Measurements from ENCODE around the gene ELOVL1.

The ELOVL1 gene

DNA sequence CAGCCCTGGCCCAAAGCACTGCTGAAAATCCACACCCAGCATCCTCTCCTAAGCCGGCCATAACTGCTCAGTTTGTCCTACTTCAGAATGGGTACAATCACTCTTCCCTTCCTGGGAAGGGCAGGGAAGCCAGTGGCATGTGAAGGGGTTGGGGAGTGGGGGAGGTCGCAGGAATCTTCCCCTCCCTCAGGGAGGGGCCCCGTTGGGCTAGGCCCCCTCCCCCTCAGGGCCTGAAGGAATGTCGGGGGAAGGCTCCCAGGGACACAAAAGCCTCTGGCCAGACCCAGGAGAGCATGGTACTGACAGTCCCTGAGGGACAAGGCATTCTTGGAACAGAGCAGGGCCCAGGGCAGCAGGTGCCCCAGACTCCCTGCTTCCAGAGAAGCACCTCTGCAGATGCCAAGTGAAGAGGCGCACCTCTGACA, 1.2 kb downstream of the ELOVL1 start:
- Histone ChIP-seq H3K9me3 (ENCODE audit: control insufficient read depth, insufficient read depth, low read length) (no peaks in the 10 kb centered on the region), H3K4me3 (ENCODE audit: low read depth, low read length) (peak overlapping the region; percentile 73), H3K27ac (ENCODE audit: low read depth, low read length) (no peak overlapping the region), H3K4me1 (ENCODE audit: control insufficient read depth, insufficient read depth, low read length) (peaks cover 20% of the 10 kb centered on the region), H3K9ac (ENCODE audit: low read depth, low read length) (no peak overlapping the region), H3K36me3 (ENCODE audit: control insufficient read depth, insufficient read depth, low read length) (peaks cover 39% of the 10 kb centered on the region), H3K27me3 (ENCODE audit: control insufficient read depth, insufficient read depth, low read length) (no peaks in the 10 kb centered on the region)

DNA sequence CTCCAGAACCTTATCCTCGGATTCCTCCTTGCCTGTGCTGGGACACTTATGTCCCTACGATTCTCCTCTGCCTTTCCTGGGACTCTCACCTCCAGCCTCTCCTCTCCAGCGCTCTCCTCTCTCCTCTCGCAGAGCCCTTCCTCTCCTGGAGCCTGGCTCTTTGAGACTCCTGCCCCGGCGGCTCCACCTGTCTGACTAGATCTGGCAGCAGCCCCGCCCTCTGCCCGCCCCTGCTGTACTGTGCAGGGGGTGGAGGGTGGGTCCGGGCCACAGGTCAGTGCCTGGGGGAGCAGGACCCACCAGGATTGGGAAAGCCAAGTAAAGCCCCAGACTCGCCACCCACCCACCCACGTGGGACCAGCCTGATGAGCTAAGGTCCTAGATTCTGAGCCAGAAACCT, 1.6 kb downstream of the ELOVL1 start:
- Histone ChIP-seq H3K4me3 (ENCODE audit: low read depth, low read length) (peak overlapping the region; percentile 73), H3K27me3 (ENCODE audit: control insufficient read depth, insufficient read depth, low read length) (no peaks in the 10 kb centered on the region), H3K36me3 (ENCODE audit: control insufficient read depth, insufficient read depth, low read length) (peaks cover 43% of the 10 kb centered on the region), H3K27ac (ENCODE audit: low read depth, low read length) (no peak overlapping the region), H3K9me3 (ENCODE audit: control insufficient read depth, insufficient read depth, low read length) (no peaks in the 10 kb centered on the region), H3K4me1 (ENCODE audit: control insufficient read depth, insufficient read depth, low read length) (peaks cover 20% of the 10 kb centered on the region), H3K9ac (ENCODE audit: low read depth, low read length) (no peak overlapping the region)

DNA sequence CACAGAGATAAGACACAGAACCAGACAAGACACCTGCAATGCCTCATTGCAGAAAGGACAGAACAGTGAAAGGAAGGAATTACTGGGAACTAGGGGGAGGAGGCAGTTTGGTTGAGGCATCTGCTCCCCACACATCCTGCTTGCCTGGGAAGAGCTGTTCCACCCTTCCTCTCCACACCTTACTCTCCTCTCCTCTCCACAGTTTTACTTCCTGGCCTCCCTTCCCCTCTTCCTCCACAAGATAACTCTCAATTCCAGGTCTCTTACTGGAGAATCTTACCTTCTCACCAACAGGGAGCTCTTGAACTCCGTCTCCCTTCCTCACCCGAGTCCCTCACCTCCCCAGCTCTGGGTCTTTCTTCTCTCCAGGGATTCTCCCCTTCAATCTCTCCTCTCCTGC, 2.1 kb downstream of the ELOVL1 start:
- Histone ChIP-seq H3K4me1 (ENCODE audit: control insufficient read depth, insufficient read depth, low read length) (peaks cover 24% of the 10 kb centered on the region), H3K9ac (ENCODE audit: low read depth, low read length) (no peak overlapping the region), H3K27ac (ENCODE audit: low read depth, low read length) (no peak overlapping the region), H3K4me3 (ENCODE audit: low read depth, low read length) (peak overlapping the region; percentile 73; the same call in 1 of the 2 replicates), H3K9me3 (ENCODE audit: control insufficient read depth, insufficient read depth, low read length) (no peaks in the 10 kb centered on the region), H3K36me3 (ENCODE audit: control insufficient read depth, insufficient read depth, low read length) (peaks cover 48% of the 10 kb centered on the region), H3K27me3 (ENCODE audit: control insufficient read depth, insufficient read depth, low read length) (no peaks in the 10 kb centered on the region)

DNA sequence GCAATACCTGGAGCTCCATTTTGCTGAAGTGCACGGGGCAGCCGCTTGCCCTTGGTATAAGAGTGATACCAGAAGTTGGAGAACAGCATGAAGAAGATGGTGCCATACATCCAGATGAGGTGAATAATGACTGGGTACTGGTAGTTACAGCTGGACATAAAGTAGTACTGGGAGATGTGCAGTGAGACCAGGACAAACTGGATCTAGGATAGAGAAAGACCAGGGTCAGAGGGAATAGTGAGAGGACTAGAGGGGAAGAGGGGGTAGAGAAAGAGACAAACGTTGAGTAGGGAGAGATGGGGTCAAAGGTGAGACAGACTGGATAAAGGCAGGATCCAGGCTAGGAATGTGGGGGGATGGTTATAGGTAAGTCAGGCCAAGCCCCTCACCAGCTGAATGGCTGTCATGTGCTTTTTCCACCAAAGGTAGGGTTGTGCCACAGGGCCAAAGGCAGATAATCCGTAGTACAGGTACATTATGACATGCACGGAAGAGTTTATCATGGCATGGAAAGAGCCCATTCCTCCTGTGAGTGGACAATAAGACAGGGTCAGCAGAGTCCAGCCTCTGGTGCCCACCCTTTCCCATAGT, 3.8 kb downstream of the ELOVL1 start:
- Histone ChIP-seq H3K9ac (ENCODE audit: low read depth, low read length) (no peak overlapping the region), H3K27me3 (ENCODE audit: control insufficient read depth, insufficient read depth, low read length) (no peaks in the 10 kb centered on the region), H3K27ac (ENCODE audit: low read depth, low read length) (no peak overlapping the region), H3K4me1 (ENCODE audit: control insufficient read depth, insufficient read depth, low read length) (peaks cover 35% of the 10 kb centered on the region), H3K36me3 (ENCODE audit: control insufficient read depth, insufficient read depth, low read length) (peaks cover 61% of the 10 kb centered on the region), H3K4me3 (ENCODE audit: low read depth, low read length) (no peak overlapping the region), H3K9me3 (ENCODE audit: control insufficient read depth, insufficient read depth, low read length) (no peaks in the 10 kb centered on the region)

- Histone ChIP-seq H3K9me3 (ENCODE audit: control insufficient read depth, insufficient read depth, low read length) (no peaks in the 10 kb centered on the region), H3K27me3 (ENCODE audit: control insufficient read depth, insufficient read depth, low read length) (no peaks in the 10 kb centered on the region), H3K27ac (ENCODE audit: low read depth, low read length) (no peak overlapping the region), H3K4me1 (ENCODE audit: control insufficient read depth, insufficient read depth, low read length) (peaks cover 30% of the 10 kb centered on the region), H3K4me3 (ENCODE audit: low read depth, low read length) (no peak overlapping the region), H3K36me3 (ENCODE audit: control insufficient read depth, insufficient read depth, low read length) (peaks cover 61% of the 10 kb centered on the region), H3K9ac (ENCODE audit: low read depth, low read length) (no peak overlapping the region)
Observed at GRCh38 chr1:43363283-43363934, 4.4 kb downstream of the ELOVL1 start.

- no peak overlapping the region for H3K9ac ChIP-seq (ENCODE audit: low read depth, low read length)
- no peaks in the 10 kb centered on the region for H3K9me3 ChIP-seq (ENCODE audit: control insufficient read depth, insufficient read depth, low read length)
- H3K27me3 ChIP-seq (ENCODE audit: control insufficient read depth, insufficient read depth, low read length) = no peaks in the 10 kb centered on the region
- H3K4me3 ChIP-seq (ENCODE audit: low read depth, low read length) = peak overlapping the region; percentile 94
- peaks cover 16% of the 10 kb centered on the region for H3K4me1 ChIP-seq (ENCODE audit: control insufficient read depth, insufficient read depth, low read length)
- no peak overlapping the region for H3K27ac ChIP-seq (ENCODE audit: low read depth, low read length)
- H3K36me3 ChIP-seq (ENCODE audit: control insufficient read depth, insufficient read depth, low read length) = peaks cover 61% of the 10 kb centered on the region
Observed at GRCh38 chr1:43360616-43361015, 7.2 kb downstream of the ELOVL1 start.

DNA sequence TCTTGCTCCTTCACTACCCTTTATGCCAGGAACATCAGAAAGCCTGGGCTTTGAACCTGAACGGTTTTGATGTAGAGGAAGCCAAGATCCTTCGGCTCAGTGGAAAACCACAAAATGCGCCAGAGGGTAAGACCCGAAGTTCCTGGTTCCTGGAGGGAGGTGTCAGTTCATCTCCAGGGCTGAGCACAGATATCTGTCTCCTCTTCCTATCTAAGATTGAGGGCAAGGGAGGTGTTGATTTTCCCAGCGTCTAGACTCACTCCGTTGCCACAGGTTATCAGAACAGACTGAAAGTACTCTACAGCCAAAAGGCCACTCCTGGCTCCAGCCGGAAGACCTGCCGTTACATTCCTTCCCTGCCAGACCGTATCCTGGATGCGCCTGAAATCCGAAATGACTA, 8.1 kb downstream of the ELOVL1 start:
- H3K9me3 ChIP-seq (ENCODE audit: control insufficient read depth, insufficient read depth, low read length) = no peaks in the 10 kb centered on the region
- H3K4me1 ChIP-seq (ENCODE audit: control insufficient read depth, insufficient read depth, low read length) = peaks cover 15% of the 10 kb centered on the region
- peak overlapping the region; percentile 94 for H3K4me3 ChIP-seq (ENCODE audit: low read depth, low read length)
- H3K27ac ChIP-seq (ENCODE audit: low read depth, low read length) = peak overlapping the region; percentile 86
- H3K36me3 ChIP-seq (ENCODE audit: control insufficient read depth, insufficient read depth, low read length) = peaks cover 53% of the 10 kb centered on the region
- H3K27me3 ChIP-seq (ENCODE audit: control insufficient read depth, insufficient read depth, low read length) = no peaks in the 10 kb centered on the region
- H3K9ac ChIP-seq (ENCODE audit: low read depth, low read length) = peak overlapping the region; percentile 91; the same call in 1 of the 2 replicates

DNA sequence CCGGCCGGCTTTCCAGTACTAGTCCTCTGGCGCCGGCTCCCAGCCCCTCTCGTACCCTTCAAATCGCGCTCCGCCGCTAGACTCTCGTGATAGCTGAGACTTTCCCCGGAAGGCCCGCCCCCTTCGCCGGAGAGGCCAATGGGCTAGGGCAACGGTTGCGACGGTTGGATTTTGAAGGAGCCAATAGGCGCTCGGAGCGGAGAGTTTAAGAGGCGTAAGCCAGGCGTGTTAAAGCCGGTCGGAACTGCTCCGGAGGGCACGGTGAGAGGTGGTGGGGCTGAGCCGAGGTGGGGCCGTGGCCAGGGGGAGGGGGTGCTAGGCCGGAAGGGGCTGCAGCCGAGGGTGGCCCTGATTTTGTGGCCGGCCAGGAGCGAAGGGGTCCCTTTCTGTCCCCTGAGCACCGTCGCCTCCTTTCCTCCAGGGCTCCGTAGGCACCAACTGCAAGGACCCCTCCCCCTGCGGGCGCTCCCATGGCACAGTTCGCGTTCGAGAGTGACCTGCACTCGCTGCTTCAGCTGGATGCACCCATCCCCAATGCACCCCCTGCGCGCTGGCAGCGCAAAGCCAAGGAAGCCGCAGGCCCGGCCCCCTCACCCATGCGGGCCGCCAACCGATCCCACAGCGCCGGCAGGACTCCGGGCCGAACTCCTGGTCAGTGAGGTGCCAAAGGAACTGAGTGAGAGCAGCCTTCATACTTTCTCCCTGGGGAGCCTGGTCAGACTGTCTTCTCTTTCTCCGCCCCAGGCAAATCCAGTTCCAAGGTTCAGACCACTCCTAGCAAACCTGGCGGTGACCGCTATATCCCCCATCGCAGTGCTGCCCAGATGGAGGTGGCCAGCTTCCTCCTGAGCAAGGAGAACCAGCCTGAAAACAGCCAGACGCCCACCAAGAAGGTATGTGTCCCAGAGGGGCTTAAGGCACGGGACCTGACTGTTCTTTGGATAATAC, 8.8 kb downstream of the ELOVL1 start, which contains the start of gene CDC20:
CDC20 (plus strand) TSS at position 236 of the 948 bp plus-strand sequence; CDS start at position 471, 235 bp downstream.
- peak within 1 kb of the TSS; percentile 94 for H3K4me3 ChIP-seq (ENCODE audit: low read depth, low read length)
- peak within 1 kb of the TSS; percentile 94 for H3K27ac ChIP-seq (ENCODE audit: low read depth, low read length)
- peaks cover 15% of the 10 kb centered on the region for H3K4me1 ChIP-seq (ENCODE audit: control insufficient read depth, insufficient read depth, low read length)
- H3K9ac ChIP-seq (ENCODE audit: low read depth, low read length) = peak within 1 kb of the TSS; percentile 91
- no peaks in the 10 kb centered on the region for H3K27me3 ChIP-seq (ENCODE audit: control insufficient read depth, insufficient read depth, low read length)
- peaks cover 46% of the 10 kb centered on the region for H3K36me3 ChIP-seq (ENCODE audit: control insufficient read depth, insufficient read depth, low read length)
- no peaks in the 10 kb centered on the region for H3K9me3 ChIP-seq (ENCODE audit: control insufficient read depth, insufficient read depth, low read length)

- Histone ChIP-seq H3K27me3 (ENCODE audit: control insufficient read depth, insufficient read depth, low read length) (no peaks in the 10 kb centered on the region), H3K36me3 (ENCODE audit: control insufficient read depth, insufficient read depth, low read length) (peaks cover 38% of the 10 kb centered on the region), H3K4me3 (ENCODE audit: low read depth, low read length) (peak overlapping the region; percentile 76), H3K4me1 (ENCODE audit: control insufficient read depth, insufficient read depth, low read length) (peaks cover 15% of the 10 kb centered on the region), H3K9ac (ENCODE audit: low read depth, low read length) (peak overlapping the region; percentile 82), H3K27ac (ENCODE audit: low read depth, low read length) (peak overlapping the region; percentile 94), H3K9me3 (ENCODE audit: control insufficient read depth, insufficient read depth, low read length) (no peaks in the 10 kb centered on the region)
Observed at GRCh38 chr1:43358121-43358745, 9.6 kb downstream of the ELOVL1 start.

DNA sequence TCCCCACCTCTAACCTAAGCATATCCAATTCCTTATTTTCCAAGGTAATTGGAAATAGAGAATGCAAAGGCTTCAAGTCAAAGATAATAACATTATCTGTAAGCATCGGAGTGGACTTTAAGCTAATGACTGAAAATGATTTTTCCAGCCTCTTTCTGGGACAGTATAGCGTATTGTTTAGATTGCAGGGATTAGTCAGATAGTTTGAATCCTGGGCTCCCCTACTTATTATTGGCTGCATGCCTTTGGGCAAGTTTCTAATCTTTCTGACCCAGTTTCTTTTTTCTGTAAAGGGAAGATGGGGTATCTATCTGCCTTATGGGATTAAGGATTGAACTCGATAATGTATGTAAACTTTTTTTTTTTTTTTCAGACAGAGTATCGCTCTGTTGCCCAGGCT, 10.6 kb downstream of the ELOVL1 start:
- peaks cover 15% of the 10 kb centered on the region for H3K4me1 ChIP-seq (ENCODE audit: control insufficient read depth, insufficient read depth, low read length)
- no peaks in the 10 kb centered on the region for H3K9me3 ChIP-seq (ENCODE audit: control insufficient read depth, insufficient read depth, low read length)
- H3K36me3 ChIP-seq (ENCODE audit: control insufficient read depth, insufficient read depth, low read length) = peaks cover 29% of the 10 kb centered on the region
- no peak overlapping the region for H3K27ac ChIP-seq (ENCODE audit: low read depth, low read length)
- no peak overlapping the region for H3K4me3 ChIP-seq (ENCODE audit: low read depth, low read length)
- no peak overlapping the region for H3K9ac ChIP-seq (ENCODE audit: low read depth, low read length)
- no peaks in the 10 kb centered on the region for H3K27me3 ChIP-seq (ENCODE audit: control insufficient read depth, insufficient read depth, low read length)

Measured in HUES48 (cell line).